GM19395 (cell line): ENCODE results near the gene FUCA2.

Source experiments
- ATAC-seq: cut with Tn5 transposase; IDR thresholded peaks from one replicate; pipeline ENCODE4 v1.9.1; 2021; ENCODE audit warnings: mild to moderate bottlenecking, moderate library complexity; ENCODE audit not compliant: unreplicated experiment

FUCA2 gene, protein sequence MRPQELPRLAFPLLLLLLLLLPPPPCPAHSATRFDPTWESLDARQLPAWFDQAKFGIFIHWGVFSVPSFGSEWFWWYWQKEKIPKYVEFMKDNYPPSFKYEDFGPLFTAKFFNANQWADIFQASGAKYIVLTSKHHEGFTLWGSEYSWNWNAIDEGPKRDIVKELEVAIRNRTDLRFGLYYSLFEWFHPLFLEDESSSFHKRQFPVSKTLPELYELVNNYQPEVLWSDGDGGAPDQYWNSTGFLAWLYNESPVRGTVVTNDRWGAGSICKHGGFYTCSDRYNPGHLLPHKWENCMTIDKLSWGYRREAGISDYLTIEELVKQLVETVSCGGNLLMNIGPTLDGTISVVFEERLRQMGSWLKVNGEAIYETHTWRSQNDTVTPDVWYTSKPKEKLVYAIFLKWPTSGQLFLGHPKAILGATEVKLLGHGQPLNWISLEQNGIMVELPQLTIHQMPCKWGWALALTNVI

DNA sequence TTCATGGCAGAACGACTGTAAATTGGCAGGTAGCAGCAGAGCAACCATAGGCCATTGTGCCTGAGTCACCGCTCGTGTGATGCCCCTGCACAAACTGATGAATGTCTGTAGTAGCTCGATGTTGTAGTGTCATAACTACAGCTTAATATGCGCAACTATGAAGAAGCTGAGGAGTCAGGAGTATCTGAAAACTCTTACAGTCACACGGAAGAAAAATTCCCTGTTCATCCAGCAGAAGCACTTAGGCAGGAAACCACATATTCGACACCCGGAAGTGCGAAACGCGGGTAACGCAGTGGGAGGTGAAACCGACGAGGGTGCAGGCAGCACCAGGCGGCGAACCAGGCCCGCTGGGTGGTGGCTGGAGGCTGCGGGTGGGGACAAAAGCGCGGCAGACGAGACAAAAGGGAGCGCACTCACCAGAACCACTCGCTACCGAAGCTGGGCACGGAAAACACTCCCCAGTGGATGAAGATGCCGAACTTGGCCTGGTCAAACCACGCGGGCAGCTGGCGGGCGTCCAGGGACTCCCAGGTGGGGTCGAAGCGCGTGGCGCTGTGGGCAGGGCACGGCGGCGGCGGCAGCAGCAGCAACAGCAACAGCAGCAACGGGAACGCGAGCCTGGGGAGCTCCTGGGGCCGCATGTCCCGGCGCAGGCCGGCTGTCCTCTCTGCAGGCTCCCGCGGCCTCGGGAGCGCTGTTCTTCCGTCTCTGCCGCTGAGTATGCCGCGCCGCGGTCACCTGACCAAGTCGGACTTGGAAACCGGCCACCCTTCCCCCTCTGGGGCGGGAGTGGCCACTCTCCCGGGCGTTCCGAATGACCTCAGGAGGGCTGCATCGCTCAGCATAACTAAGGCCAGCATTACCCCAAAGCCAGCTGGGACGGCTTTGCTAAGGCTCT, at the start of gene FUCA2:
Gene FUCA2 (minus strand): TSS at position 730 of the 901 bp plus-strand sequence. CDS start 86 bp downstream, at position 644.
- peak; percentile 66 for ATAC-seq

DNA sequence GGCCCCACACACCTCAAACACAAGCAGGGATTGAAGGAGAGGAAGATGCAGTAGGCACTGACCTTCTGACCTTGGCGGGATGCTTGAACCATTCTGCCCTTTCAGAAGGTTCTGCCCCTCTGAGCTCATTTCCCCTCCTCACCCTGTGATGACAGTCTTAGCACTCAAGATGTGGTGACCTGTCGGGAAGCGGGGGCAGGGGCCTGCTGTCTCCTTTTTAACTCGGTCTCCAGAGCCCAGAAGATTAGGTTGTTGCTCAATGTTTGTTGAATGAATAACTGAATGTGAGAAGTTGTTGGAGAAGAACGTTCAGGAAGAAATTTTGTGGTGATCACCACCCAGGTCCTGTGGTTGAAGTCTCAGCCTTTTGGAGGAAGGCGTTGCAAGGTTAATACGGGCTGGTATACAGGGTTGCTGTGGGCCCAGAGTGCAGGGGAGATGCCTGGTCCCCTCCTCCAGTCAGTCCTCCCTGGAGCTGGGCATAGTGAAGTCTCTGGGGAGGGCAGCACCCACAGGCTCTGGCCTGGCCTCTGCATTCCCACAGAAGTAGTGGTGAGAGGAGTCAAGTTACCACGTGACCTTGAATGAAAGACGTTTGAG, 49.7 kb upstream of the FUCA2 start:
- no peak for ATAC-seq

DNA sequence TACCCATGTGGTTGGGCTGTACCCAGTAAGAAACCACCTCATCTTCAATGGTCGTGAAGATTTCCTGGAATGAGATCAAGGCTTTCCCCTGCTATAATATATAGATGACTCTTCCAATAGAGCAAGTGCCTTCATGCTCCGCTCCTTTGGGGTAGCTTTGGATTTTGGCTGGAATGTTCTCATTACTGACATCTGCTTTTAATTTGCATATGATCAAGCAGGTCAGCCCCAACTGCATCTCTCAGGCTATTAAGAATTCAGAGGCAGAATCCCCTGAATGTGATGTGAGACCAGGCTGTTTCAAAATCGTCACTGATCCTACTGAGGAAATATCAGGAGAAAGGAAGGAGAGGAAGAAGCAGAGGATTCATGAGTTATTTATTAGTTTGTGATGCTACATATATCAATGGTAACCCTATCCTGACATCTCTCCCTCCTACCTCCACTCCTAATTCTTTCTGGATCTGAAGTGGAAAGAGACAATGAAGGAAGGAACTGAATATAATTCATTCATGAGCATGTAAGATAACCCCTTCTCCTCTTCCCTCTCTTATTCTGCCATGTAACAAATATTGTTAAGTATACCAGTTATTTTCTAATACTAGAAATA, 47.6 kb upstream of the FUCA2 start:
- ATAC-seq, result no peak

DNA sequence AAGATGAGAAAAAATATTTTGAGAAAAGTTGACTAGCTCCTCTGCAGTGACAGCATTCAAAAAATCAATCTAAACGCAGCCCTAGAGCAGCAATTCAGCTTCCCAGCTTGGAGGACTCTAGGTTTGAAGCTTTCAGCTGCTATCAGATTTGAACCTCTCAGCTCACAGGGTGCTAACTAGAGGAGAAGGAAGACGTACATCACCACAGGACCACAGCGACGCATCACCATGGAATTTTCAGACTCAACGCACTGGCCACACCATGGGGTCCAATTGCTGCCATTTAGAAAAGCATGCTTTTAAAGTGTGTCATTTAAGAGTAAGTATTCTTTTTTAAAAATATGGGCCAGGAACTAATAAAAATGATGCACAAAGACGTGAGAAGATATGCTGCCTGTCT, 45.0 kb upstream of the FUCA2 start:
- no peak for ATAC-seq

DNA sequence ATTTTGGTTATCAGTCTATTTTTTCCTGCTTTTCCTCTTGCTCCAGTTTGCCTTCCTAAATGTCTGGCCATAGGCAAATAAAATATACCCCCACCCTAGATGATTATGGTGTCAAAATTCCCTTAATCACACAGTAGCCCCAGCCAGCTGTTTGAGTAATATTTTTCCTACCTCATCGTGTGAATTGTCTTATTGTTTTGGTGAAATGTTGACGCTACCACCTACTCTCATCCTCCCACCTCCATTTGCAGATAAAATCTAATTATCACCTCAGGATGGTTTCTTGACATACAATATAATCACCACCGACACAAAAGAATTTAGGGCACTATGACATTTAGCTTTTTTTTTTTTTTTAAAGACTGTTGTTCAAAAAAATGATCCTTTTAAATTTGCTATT, 44.1 kb upstream of the FUCA2 start:
- no peak for ATAC-seq

DNA sequence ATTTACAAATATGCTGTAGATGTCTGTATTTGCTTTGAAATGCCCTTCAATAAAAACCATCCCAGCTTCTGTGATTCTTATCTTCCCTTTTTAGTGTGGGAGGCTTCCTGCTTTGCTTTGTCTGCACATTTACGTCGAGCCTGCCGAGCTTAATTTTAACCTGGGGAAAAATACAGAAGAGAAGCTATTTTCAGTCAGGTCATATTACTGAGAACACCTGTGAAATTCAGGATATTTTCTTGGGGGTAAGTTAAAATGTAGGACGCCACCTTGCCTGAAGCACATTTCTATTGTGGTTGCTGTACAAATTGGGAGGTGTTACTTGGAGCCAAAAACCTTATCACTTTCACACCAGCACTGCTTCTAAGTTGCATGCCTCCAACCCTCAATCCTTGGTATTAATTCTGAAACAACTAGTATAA, 43.6 kb upstream of the FUCA2 start:
- ATAC-seq, result no peak

DNA sequence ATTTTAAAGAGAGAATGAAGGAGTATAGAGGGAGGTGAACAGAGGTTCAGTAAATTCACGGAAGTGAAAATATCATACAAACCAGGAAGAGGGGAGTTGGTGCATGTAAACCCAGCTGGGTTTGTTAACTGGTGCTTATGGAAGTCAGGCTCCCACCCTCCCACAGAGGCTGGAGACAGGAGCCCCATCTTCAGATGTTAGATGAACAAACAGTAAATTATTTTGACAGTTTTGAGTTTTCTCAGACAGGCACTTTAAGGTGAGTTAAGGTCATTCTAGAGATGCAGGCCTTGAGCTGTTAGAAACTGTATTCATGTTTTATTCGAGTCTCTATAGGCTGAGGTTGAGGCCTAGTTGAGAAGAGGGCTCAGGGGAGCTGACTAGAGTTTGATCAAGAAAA, 41.8 kb upstream of the FUCA2 start:
- ATAC-seq, result no peak

DNA sequence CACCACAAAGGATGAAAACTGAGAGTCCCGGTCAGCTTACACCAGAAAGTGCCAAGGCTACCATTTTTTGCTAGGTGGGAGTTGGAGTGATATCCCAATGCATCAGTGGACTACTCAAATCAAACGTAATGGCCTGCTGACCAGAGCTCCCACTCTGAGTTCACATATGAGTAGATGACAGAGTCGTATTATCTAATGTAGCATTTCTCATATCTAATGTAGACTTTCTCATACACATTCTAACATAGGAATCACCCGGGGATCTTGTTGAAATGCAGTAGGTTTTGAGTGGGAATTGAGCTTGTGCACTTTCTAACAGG, 38.4 kb upstream of the FUCA2 start:
- ATAC-seq, result peak; percentile 38

DNA sequence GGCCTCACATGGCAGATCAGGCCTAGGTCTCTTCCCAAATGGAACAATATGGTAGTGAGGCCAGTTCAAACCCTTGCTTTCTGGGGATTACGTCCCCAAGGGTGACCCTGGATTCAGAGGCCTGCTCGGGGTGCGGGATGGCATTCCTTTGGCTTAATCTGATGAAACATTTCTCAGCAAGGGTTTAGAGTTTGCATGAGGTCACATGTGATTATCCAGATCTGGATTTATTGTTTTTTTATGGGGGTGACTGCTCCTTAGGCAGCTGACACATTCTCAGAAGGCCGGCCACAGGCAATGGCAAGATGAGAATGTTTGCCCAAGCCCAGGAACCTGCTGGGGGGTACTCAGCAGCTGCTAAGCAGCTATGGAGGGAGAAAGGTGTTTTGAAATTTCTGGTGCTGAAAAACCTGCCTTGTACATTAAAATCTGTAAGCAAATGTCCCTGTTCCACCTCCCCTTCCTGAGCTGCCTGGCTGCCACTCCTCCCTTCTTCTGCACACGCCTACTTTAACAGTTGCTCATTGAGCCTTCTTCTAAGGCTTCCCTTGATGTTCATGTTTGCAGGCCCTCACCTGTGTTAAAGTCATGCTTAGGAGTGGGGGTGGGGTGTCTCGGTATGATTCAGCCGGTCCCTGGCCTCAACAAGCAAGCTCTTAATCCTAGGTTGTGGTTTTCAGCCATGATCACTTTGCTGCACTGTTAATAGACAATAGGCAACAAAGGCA, 37.9 kb upstream of the FUCA2 start:
- peak; percentile 85 for ATAC-seq

DNA sequence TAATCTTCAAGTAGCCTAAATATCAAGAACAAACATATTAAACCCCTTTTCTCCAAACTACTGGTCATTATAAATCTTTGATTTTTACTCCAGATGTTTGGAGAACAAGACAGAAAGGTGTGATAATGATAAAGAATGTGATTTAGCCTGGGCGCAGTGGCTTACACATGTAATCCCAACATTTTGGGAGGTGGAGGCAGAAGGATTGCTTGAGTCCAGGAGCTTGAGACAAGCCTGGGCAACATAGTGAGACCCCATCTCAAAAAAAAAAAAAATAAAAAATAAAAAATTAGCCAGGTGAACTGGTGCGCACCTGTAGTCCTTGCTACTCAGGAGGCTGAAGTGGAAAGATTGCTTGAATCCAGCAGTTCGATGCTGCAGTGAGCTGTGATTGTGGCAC, 35.1 kb upstream of the FUCA2 start:
- ATAC-seq, result no peak

DNA sequence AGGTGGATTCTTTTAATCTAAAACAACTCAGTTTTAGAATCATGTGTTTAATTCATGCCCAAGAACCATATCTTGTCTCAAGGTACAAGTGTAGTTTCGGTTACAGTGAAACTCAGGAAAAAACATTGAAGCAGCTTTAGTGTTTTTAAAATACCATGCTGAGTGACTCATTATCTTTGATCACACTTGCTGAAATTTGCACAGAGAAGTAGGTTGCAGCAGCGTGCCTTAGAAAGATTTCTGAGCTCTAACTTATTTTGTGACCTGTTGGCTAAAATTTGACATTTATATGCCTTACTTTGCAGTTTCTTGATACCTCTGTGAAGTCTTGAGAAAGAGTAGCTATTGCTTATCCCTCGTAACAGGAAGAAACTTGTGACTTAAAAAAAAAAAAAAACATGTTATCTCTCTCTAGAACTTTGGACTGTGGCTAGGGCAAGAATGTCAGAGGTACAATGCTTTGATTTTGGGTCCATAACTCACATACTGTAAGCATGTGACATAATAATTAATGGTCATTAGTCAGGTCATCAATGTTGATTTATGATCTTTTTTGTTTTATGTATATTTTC, 34.5 kb upstream of the FUCA2 start:
- no peak for ATAC-seq

DNA sequence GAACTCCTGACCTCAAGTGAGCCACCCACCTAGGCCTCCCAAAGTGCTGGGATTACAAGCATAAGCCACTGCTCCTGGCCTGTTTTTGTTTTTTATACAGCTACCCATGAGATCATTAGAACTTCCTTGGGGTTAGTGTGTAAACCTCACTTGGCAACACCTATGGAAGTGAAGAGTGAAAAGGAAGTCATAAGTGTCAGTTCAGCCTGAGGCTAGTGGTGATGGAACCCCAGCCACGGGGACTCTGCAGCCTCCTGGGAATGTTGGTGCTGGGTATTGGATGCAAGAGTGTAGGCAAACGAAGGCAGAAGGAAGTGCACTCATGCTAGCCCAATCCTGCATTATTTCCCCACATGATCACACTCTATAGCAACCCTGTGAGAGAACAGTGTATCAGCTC, 33.6 kb upstream of the FUCA2 start:
- no peak for ATAC-seq

DNA sequence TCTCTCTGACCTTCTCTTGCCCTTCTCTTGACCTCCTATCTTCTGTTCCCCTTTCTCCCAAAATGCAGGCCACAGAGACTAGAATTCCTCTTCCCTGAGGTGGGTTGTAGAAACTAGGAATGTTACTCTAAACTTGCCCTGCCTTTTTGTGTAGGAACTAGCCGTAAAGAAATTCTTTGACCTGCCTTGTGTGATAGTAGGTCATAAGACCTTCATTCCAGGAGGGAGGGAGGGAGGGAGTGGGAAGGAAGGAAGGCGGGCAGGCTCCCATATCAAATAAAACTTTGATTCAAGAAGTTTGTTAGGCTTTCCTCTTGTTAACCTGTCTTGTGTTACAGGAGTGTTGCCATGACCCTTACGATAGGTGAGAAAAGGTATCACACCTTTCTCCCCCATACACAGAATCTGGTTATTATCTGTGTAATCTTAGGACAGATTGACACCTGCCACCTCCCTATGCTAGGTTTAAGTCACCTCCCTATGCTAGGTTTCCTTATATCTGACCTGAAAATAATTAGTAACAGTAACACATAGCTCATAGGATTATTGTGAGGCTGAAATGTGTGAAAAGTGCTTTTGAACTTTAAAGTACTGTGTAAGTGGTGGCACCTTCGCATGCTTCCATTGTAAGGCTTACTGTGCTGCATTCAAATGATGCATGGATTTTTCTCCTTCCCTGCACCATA, 32.6 kb upstream of the FUCA2 start:
- ATAC-seq, result no peak

DNA sequence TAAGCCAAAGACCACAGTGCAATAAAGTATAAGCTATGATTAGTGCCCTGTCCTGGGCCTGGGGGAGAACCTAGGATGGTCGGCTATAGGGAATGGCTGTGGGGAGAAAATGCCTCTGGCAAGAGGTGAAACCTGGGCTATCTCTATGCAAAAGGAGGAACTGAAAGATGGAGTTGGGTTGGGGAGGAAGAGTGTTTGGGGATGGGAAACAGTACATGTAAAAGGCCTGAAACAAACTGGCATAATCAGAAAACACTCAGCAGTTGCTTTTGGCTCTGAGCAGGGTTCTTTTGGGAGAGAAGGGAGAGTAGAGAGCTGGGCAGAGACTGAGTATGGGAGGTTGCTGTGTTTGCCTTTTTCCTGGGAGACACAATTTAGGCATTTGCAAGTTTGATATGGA, 31.9 kb upstream of the FUCA2 start:
- no peak for ATAC-seq

DNA sequence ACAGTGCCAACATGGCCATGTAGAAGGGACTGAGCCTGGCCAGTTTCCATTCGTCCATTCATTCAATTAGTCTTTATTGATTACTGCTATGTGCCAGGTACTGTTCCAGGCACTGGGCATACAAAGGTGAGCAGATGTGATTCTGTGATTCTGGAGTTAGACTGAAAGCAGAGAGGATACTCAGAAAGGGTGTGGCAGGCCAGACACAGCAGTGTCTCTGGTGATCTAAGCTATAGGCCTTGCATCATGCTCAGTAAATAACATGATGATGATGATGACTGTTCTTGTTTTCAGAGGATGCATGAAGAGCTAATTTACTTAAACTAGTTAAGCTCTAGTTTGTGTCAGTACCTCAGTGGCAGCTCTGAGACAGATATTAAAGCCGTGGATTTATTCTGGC, 31.4 kb upstream of the FUCA2 start:
- ATAC-seq, result no peak

DNA sequence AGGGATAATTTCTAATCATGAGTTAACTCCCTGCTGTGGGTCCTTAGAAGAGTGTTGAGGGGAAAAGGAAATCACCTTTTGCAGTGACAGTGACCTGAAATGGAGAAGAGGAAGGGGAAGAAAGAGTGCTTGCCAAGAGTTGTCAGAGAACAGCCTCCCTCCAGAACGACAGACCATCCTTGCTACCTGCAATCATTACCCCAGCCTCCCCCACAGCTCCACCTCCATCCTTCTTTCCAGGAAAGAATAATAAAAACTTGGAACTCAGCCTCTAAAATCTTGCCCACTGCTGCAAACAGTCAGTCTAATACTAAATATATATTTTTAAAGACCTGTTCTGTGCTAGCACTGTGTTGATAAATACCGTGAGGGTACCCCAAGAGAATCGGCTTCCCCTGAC, 28.7 kb upstream of the FUCA2 start:
- ATAC-seq, result no peak

DNA sequence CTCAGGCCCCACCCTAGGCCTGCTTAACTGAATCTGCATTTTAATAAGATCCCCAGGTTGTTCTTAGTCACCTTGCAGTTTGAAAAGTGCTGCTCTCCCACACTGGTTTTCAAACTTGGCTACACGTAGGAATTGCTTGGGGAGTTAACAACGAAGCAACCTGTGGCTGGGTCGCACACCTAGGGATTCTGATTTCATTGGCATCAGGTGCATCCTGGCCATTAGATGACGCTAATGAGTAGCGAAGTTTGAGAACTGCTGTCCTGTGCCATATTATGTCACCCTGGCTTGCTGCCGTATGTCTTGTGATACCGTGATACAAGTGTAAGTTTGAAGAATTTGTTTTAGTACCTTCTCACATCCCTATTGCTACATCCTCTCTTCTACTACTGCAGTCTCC, 28.2 kb upstream of the FUCA2 start:
- ATAC-seq, result no peak

DNA sequence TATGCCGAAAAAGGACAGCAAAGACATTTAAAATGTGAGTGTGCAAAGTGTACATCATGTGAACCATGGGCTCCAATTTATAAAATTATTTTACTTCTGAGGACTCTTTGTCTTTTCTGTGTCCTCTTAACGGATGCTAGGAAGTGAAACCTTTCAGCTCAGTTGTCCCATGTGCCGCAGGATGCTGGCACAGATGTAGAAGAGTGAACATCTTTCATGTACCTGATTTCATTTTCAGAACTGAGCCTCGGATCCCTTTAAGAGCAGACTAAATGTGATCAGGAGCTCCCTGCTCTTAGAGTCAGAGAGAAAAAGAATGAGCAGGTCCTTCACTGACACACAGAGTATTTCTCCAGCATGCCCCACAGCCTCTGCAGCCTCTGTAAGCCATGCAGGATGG, 27.6 kb upstream of the FUCA2 start:
- ATAC-seq, result no peak

DNA sequence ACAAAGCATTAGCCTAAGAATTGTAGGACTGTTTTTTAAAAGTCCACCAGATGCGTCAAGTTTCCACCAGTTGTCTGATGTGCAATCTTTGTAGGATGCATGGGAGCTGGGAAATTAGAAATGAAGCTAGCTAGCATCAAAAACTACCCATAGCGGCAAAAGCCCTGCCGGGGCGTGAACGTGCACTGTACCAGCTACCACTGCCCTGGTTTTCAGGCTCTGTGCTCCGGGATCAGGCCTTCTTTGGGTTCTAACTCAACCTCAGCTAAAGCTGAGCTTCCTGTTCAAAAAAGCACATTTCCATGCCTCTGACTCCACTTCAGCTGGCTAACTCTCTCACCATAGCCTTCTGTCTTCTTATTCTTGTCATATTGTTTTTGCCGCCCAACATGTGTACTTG, 26.9 kb upstream of the FUCA2 start:
- no peak for ATAC-seq
